HCT116 (cell line): Measurements from ENCODE around the gene CDC42SE1. TPM values are rescaled to one million over a fixed set of nuclear protein-coding genes. Genes with fewer than 3 reads are reported as not detected.

Experiments
- ATAC-seq: fragments of 200-7000 bp; cut with Tn5 transposase; 2 replicates; pipeline ENCODE4 v1.9.1; 2020; ENCODE audit warnings: mild to moderate bottlenecking, moderate library complexity
- BruUV-seq: library from RNA; stranded (reverse); fragments of 400-500 nt; replicated peaks from 2 replicates; lab custom pipeline; 2021; lab: Mats Ljungman, UMichigan
- CTCF ChIA-PET: fragments of 300-600 bp; sonication (Branson Sonifier 250); formaldehyde crosslinking; loops from one replicate; lab custom pipeline; 2021; ENCODE audit warnings: antibody characterized with exemption; lab: Charles Lee
- POLR2A ChIA-PET: fragments of 300-600, 350-600 bp; sonication (Branson Sonifier 250); formaldehyde crosslinking; loops from one replicate; lab custom pipeline; 2021; ENCODE audit warnings: antibody characterized with exemption; lab: Charles Lee
- RAD21 ChIA-PET, 2 experiments: fragments of 300-600 bp; sonication (Branson Sonifier 250); formaldehyde crosslinking; loops; one replicate each; lab custom pipeline; 2023; ENCODE audit warnings: low total read pairs in 2 of 2; ENCODE audit not compliant: uncharacterized antibody in 2 of 2, unreplicated experiment in 2 of 2, low non-redundant PET in 1 of 2; lab: Charles Lee
- DNase-seq: peaks from one replicate; pipeline ENCODE4 v3.0.0-alpha.2; 2010; ENCODE audit warnings: low read depth, low spot score
- H2AFZ ChIP-seq: fragments of 200-600 bp; shearing (Covaris generic), sonication (generic); 2 replicates; pipeline ENCODE4 v1.6.1; 2017; ENCODE audit warnings: low read depth, mixed run types, mixed read lengths, antibody characterized with exemption, low read length; ENCODE audit not compliant: poor library complexity, severe bottlenecking
- H3K27ac ChIP-seq: 2 replicates; pipeline ENCODE4 v1.5.1; 2012; ENCODE audit warnings: low read depth, low read length
- H3K27me3 ChIP-seq: fragments of 200-600 bp; sonication (generic); 2 replicates; pipeline ENCODE4 v1.6.1; 2016; ENCODE audit warnings: mixed run types, low read length, mixed read lengths; ENCODE audit not compliant: insufficient read depth
- H3K36me3 ChIP-seq, 2 experiments: fragments of 200-500 bp in 1 of 2; fragments of 200-600 bp in 1 of 2; sonication (Bioruptor generic) in 1 of 2; sonication (generic) in 1 of 2; 2 replicates each; pipeline versions ENCODE4 v1.5.1 to v1.6.1; 2014 to 2016; ENCODE audit warnings: low read length in 2 of 2, inconsistent platforms in 1 of 2, mixed read lengths in 1 of 2, mixed run types in 1 of 2; ENCODE audit not compliant: insufficient read depth in 2 of 2, control insufficient read depth in 1 of 2
- H3K4me1 ChIP-seq, 2 experiments: fragments of 200-600 bp in 1 of 2; sonication (generic) in 1 of 2; 2 replicates each; pipeline versions ENCODE4 v1.5.1 to v1.6.1; 2012 to 2017; ENCODE audit warnings: low read length in 2 of 2, inconsistent platforms in 1 of 2, mild to moderate bottlenecking in 1 of 2, mixed read lengths in 1 of 2, mixed run types in 1 of 2, moderate library complexity in 1 of 2; ENCODE audit not compliant: insufficient read depth in 2 of 2, control insufficient read depth in 1 of 2
- H3K4me2 ChIP-seq: fragments of 200-600 bp; sonication (generic); 2 replicates; pipeline ENCODE4 v1.6.1; 2017; ENCODE audit warnings: mixed run types, low read length, mixed read lengths
- H3K4me3 ChIP-seq, 2 experiments: fragments of 200-600 bp in 1 of 2; sonication (generic) in 1 of 2; replicated peaks in 1 of 2; 2 replicates each; pipeline ENCODE4 v1.5.1; 2011 to 2016; ENCODE audit warnings: low read length in 2 of 2, control low read depth in 1 of 2, low read depth in 1 of 2, mild to moderate bottlenecking in 1 of 2, mixed read lengths in 1 of 2, mixed run types in 1 of 2
- H3K79me2 ChIP-seq: fragments of 200-600 bp; sonication (generic); 2 replicates; pipeline ENCODE4 v1.6.1; 2017; ENCODE audit warnings: mild to moderate bottlenecking, mixed run types, low read length, moderate library complexity, mixed read lengths; ENCODE audit not compliant: insufficient read depth
- H3K9ac ChIP-seq: fragments of 200-600 bp; sonication (generic); 2 replicates; pipeline ENCODE4 v1.6.1; 2016; ENCODE audit warnings: low read length, mixed read lengths
- H3K9me2 ChIP-seq: fragments of 200-600 bp; sonication (generic), shearing (Covaris generic); 2 replicates; pipeline ENCODE4 v1.6.1; 2017; ENCODE audit warnings: mixed run types, mild to moderate bottlenecking, moderate library complexity; ENCODE audit not compliant: insufficient read depth
- H3K9me3 ChIP-seq, 2 experiments: fragments of 200-500 bp in 1 of 2; fragments of 200-600 bp in 1 of 2; sonication (Bioruptor generic) in 1 of 2; sonication (generic) in 1 of 2; 2 replicates each; pipeline ENCODE4 v1.6.1; 2014 to 2017; ENCODE audit warnings: low read length in 2 of 2, mixed read lengths in 2 of 2, inconsistent platforms in 1 of 2, low read depth in 1 of 2, mild to moderate bottlenecking in 1 of 2, mixed run types in 1 of 2, moderate library complexity in 1 of 2; ENCODE audit not compliant: control insufficient read depth in 1 of 2, insufficient read depth in 1 of 2
- H4K20me1 ChIP-seq: fragments of 200-600 bp; sonication (generic), shearing (Covaris generic); 2 replicates; pipeline ENCODE4 v1.6.1; 2017; ENCODE audit warnings: mixed run types, mild to moderate bottlenecking, moderate library complexity; ENCODE audit not compliant: insufficient read depth
- CBX3 ChIP-seq: IDR thresholded peaks from 2 replicates; pipeline ENCODE4 v1.6.1; 2012; ENCODE audit warnings: low read depth
- CEBPB ChIP-seq: IDR thresholded peaks from 2 replicates; pipeline ENCODE4 v1.6.1; 2012; ENCODE audit warnings: low read depth
- EZH2 ChIP-seq: fragments of 200-600 bp; sonication (generic); IDR thresholded peaks from 2 replicates; pipeline ENCODE4 v1.6.1; 2017; ENCODE audit warnings: antibody characterized with exemption, mixed run types
- MAX ChIP-seq: IDR thresholded peaks from 2 replicates; pipeline ENCODE4 v1.6.1; 2012
- REST ChIP-seq: IDR thresholded peaks from 2 replicates; pipeline ENCODE4 v1.6.1; 2012; ENCODE audit warnings: low read depth
- YY1 ChIP-seq: IDR thresholded peaks from 2 replicates; pipeline ENCODE4 v1.6.1; 2011; ENCODE audit warnings: low read length, low read depth, moderate library complexity, mild to moderate bottlenecking; ENCODE audit not compliant: insufficient replicate concordance; ENCODE audit errors: extremely low read depth
- intact Hi-C: fragments of 100-400 bp; cut with micrococcal nuclease; formaldehyde crosslinking; loops from 2 replicates; pipeline ENCODE4 v1.10.0; 2022
- total RNA-seq: library from RNA; stranded (reverse); gene quantifications from one replicate; pipeline ENCODE4 v1.2.1, GENCODE V29; 2021; ENCODE audit not compliant: unreplicated experiment

CDC42SE1 gene
- total RNA-seq, 1 experiment from 2014 or later, result 50.5 TPM

- Histone ChIP-seq H3K9me2 (no peaks in the 10 kb centered on the region), H3K4me2 (peak overlapping the region; percentile 11; the same call in 1 of the 2 replicates), H3K9ac (no peak overlapping the region), H3K4me3 (no peak overlapping the region), H3K27me3 (no peaks in the 10 kb centered on the region), H3K79me2 (no peaks in the 10 kb centered on the region), H3K9me3 (no peaks in the 10 kb centered on the region), H2AFZ (no peak overlapping the region), H3K27ac (no peak overlapping the region), H3K4me1 (peaks cover 15% of the 10 kb centered on the region in 2 experiments; a peak in 3 of 4 replicates), H4K20me1 (no peaks in the 10 kb centered on the region), H3K36me3 (no peaks in the 10 kb centered on the region)
- ChIA-PET RAD21 (no interaction called here), CTCF (no interaction called here), POLR2A (interaction anchor here (0.7 kb wide), 1 partner anchor 42 kb away, joined by 3 read pairs; no protein-coding TSS in a partner anchor)
- DNase-seq (no peak), ATAC-seq (no peak)
- intact Hi-C loops, result no loop called here
- TF ChIP-seq REST (no peak), MAX (no peak), CEBPB (no peak), EZH2 (no peak), CBX3 (no peak), YY1 (no peak)
- no TSS peak for BruUV-seq
Measured at GRCh38 chr1:151106894-151107293, 47.5 kb upstream of the CDC42SE1 start.
